HG03432 (cell line): ENCODE data around the gene MOSPD3.
"Not testable (repeated sequence)": the region's sequence is repeated elsewhere in the genome, so short reads cannot be mapped to it uniquely, and the experiment has no call there.

Experiments used
- ATAC-seq: cut with Tn5 transposase; IDR thresholded peaks from one replicate; pipeline ENCODE4 v1.9.1; 2021; ENCODE audit warnings: mild to moderate bottlenecking, moderate library complexity; ENCODE audit not compliant: unreplicated experiment

The MOSPD3 gene

DNA sequence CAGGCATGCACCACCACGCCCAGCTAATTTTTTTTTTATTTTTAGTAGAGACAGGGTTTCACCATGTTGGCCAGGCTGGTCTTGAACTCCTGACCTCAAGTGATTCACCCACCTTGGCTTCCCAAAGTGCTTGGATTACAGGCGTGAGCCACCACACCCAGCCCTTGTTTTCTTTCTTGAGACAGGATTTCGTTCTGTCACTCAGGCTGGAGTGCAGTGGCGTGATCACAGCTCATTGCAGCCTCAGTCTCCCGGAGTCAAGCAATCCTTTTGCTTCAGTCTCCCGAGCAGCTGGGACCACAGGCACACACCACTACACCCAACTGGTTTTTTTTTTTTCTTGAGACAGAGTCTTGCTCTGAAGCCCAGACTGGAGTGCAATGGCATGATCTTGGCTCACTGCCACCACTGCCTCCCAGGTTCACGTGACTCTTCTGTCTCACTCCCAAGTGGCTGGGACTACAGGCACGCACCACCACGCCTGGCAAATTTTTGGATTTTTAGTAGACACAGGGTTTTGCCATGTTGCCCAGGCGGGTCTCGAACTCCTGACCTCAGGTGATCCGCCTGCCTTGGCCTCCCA, 49.9 kb downstream of the MOSPD3 start:
- not testable (repeated sequence) for ATAC-seq
